SK-N-SH treated with all-trans-retinoic acid at 6 μM for 48 hours (cell line): ENCODE results near the gene LAMA5.

Source experiments
- ATAC-seq: fragments of 200-7000 bp; cut with Tn5 transposase; 3 replicates; pipeline ENCODE4 v1.9.1; 2020; ENCODE audit warnings: mild to moderate bottlenecking, moderate library complexity
- ARNTL ChIP-seq: fragments of 450-650 bp; formaldehyde crosslinking; IDR thresholded peaks from 2 replicates; pipeline ENCODE4 v1.5.0; 2020; ENCODE audit warnings: low read depth, mild to moderate bottlenecking, moderate library complexity, borderline replicate concordance
- BACH2 ChIP-seq: fragments of 250-450 bp; sonication (Bioruptor Pico); IDR thresholded peaks from 2 replicates; pipeline ENCODE4 v1.9.0; 2021; ENCODE audit warnings: mild to moderate bottlenecking, borderline replicate concordance
- CREB5 ChIP-seq: fragments of 250-450 bp; sonication (Bioruptor Pico); IDR thresholded peaks from 2 replicates; pipeline ENCODE4 v1.5.1; 2020; ENCODE audit warnings: low read depth, mild to moderate bottlenecking, moderate library complexity
- CSRNP3 ChIP-seq: fragments of 250-450 bp; sonication (Bioruptor Pico); IDR thresholded peaks from 2 replicates; pipeline ENCODE4 v1.5.1; 2021; ENCODE audit warnings: mild to moderate bottlenecking, moderate library complexity
- GLIS3 ChIP-seq: fragments of 250-450 bp; sonication (Bioruptor Pico); IDR thresholded peaks from 2 replicates; pipeline ENCODE4 v1.5.0; 2020; ENCODE audit warnings: mild to moderate bottlenecking, moderate library complexity
- ISL1 ChIP-seq: fragments of 250-450 bp; sonication (Bioruptor Pico); IDR thresholded peaks from 2 replicates; pipeline ENCODE4 v2.1.2; 2022; ENCODE audit warnings: mild to moderate bottlenecking, moderate library complexity
- OSR1 ChIP-seq: fragments of 250-450 bp; sonication (Bioruptor Pico); IDR thresholded peaks from 2 replicates; pipeline ENCODE4 v1.8.0; 2022; ENCODE audit warnings: moderate library complexity, mild to moderate bottlenecking, inconsistent platforms
- PATZ1 ChIP-seq: fragments of 250-450 bp; sonication (Bioruptor Pico); IDR thresholded peaks from 2 replicates; pipeline ENCODE4 v1.8.0; 2020; ENCODE audit warnings: mild to moderate bottlenecking, moderate library complexity, borderline replicate concordance
- POU6F1 ChIP-seq: fragments of 250-450 bp; sonication (Bioruptor Pico); IDR thresholded peaks from 2 replicates; pipeline ENCODE4 v1.8.0; 2021; ENCODE audit warnings: low read depth, mild to moderate bottlenecking, moderate library complexity, borderline replicate concordance
- RARB ChIP-seq: fragments of 250-450 bp; sonication (Bioruptor Pico); IDR thresholded peaks from 2 replicates; pipeline ENCODE4 v1.8.0; 2021; ENCODE audit warnings: mild to moderate bottlenecking, moderate library complexity
- TCF4 ChIP-seq: fragments of 250-450 bp; sonication (Bioruptor Pico); IDR thresholded peaks from 2 replicates; pipeline ENCODE4 v1.8.0; 2021; ENCODE audit warnings: mild to moderate bottlenecking, moderate library complexity, borderline replicate concordance
- TOX ChIP-seq: fragments of 250-450 bp; sonication (Bioruptor Pico); IDR thresholded peaks from 2 replicates; pipeline ENCODE4 v1.8.0; 2021; ENCODE audit warnings: mild to moderate bottlenecking, moderate library complexity, borderline replicate concordance
- TSHZ2 ChIP-seq: fragments of 250-450 bp; sonication (Bioruptor Pico); IDR thresholded peaks from 2 replicates; pipeline ENCODE4 v1.5.0; 2020; ENCODE audit warnings: mild to moderate bottlenecking, moderate library complexity
- ZC3H10 ChIP-seq: fragments of 250-450 bp; sonication (Bioruptor Pico); IDR thresholded peaks from 2 replicates; pipeline ENCODE4 v1.5.1; 2021; ENCODE audit warnings: mild to moderate bottlenecking, moderate library complexity
- ZFP3 ChIP-seq: fragments of 250-450 bp; sonication (Bioruptor Pico); IDR thresholded peaks from 2 replicates; pipeline ENCODE4 v1.5.0; 2020; ENCODE audit warnings: mild to moderate bottlenecking, moderate library complexity
- ZNF70 ChIP-seq: fragments of 450-650 bp; formaldehyde crosslinking; IDR thresholded peaks from 2 replicates; pipeline ENCODE4 v1.5.0; 2020; ENCODE audit warnings: mild to moderate bottlenecking, moderate library complexity
- ZNF8 ChIP-seq: fragments of 450-650 bp; formaldehyde crosslinking; IDR thresholded peaks from 2 replicates; pipeline ENCODE4 v1.5.0; 2020; ENCODE audit warnings: mild to moderate bottlenecking, moderate library complexity

The LAMA5 gene

GRCh38 chr20:62392077-62392418 lies 24.9 kb upstream of the LAMA5 start:
- ATAC-seq = no peak
- TF ChIP-seq ARNTL (CRISPR knock-in tag) (no peak), TSHZ2 (CRISPR knock-in tag) (no peak), RARB (CRISPR knock-in tag) (no peak), OSR1 (no peak), GLIS3 (CRISPR knock-in tag) (no peak), ZFP3 (CRISPR knock-in tag) (no peak), ISL1 (CRISPR knock-in tag) (no peak), ZNF8 (CRISPR knock-in tag) (no peak), CSRNP3 (CRISPR knock-in tag) (no peak)
- TF ChIP-seq, all 23 proteins: peak for 0

- ATAC-seq = no peak
- no peak for TF ChIP-seq TCF4
- no peak for TF ChIP-seq TSHZ2 (CRISPR knock-in tag)
- TF ChIP-seq PATZ1 (CRISPR knock-in tag) = no peak
- no peak for TF ChIP-seq ZC3H10 (CRISPR knock-in tag)
- no peak for TF ChIP-seq TOX
- no peak for TF ChIP-seq ZNF8 (CRISPR knock-in tag)
- TF ChIP-seq GLIS3 (CRISPR knock-in tag) = no peak
- TF ChIP-seq CSRNP3 (CRISPR knock-in tag) = no peak
- no peak for TF ChIP-seq ZNF70
- no peak for TF ChIP-seq ISL1 (CRISPR knock-in tag)
Measured at GRCh38 chr20:62391165-62392076, 24.3 kb upstream of the LAMA5 start.

- no peak for ATAC-seq
- TF ChIP-seq ZNF70 (no peak), BACH2 (no peak), CREB5 (CRISPR knock-in tag) (no peak), ZNF8 (CRISPR knock-in tag) (no peak), RARB (CRISPR knock-in tag) (no peak), GLIS3 (CRISPR knock-in tag) (no peak), OSR1 (no peak), POU6F1 (no peak)
- TF ChIP-seq, all 23 proteins: peak for 0
Measured at GRCh38 chr20:62390317-62391164, 23.4 kb upstream of the LAMA5 start.
